ENCODE data around the gene POU6F1. TPM values are rescaled to one million over a fixed set of nuclear protein-coding genes. Genes with fewer than 3 reads are reported as not detected.

POU6F1 gene
- total and polyA plus RNA-seq, 9 of the 15 experiments (the other 6 are each of a cell fraction or from before 2014, with no cell fraction given) = 0.14 to 3.3 (median 1.1) TPM

DNA sequence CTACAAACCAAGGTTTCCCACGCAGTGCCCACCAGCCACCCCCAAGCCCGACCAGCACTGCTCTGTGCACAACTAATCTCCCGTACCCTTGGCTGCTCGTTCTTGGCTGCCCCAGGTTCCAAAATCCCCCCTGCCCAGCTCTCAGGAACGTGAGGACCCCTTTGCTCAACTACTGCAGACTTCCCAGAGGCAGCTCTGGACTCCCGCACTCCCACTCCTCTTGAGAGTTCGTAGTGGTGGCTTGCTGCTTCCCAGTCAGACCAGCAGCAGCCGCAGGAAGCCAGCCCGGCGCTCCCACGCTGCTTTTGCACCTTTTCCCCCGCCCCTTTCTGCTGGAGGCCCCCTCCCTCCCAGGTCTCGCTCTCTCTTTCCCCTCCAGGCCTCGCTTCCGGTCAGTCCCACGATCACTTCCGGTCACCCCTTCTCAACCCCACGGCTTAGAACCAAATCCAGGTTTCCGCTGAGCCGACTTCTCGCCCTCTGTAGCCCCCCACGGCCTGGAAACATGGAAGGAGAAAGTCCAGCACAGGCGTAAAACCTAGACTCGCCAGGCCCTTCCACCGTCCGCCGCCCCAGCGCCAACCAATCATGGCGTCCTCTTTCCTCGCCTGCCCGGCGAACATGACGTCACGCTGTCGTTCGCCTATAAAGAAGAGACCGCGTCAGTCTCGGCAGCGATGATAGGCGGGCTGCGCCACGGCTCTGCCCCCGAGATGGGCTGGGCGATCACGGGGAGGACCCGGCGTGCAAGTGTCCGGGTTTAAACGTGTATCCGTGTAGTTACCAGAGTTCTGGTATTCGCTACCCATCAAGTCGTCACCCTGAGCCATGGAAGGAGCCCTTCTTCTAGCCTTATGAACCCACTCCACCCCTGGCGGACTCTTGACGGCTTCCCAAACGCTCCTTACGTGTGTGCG is 45.1 kb downstream of the POU6F1 start, which contains the start of gene TFCP2:
TSS of gene TFCP2 (minus strand) at position 621 of the 917 bp plus-strand sequence. CDS start 713 bp downstream, outside the sequence.
- DNase-seq (ENCODE audit: extremely low read depth in 1 of 4, low spot score in 3 of 4) = peak; percentile 95 to 99 (median 96)
- peak; percentile 98 for FAIRE-seq
- Histone ChIP-seq H3K4me2 (ENCODE audit: insufficient read depth, low read length) (peak within 1 kb of the TSS; percentile 97), H3K27ac (ENCODE audit: extremely low read depth, low read depth, low read length) (peak within 1 kb of the TSS; percentile 99), H3K9me1 (ENCODE audit: control insufficient read depth, insufficient read depth, low read length) (no peaks in the 10 kb centered on the region), H3K4me3 (peak within 1 kb of the TSS; percentile 58), H2AFZ (ENCODE audit: low read depth, low read length) (peak within 1 kb of the TSS; percentile 99), H3K9ac (ENCODE audit: insufficient read depth in 1 of 2, low read depth in 2 of 2, low read length in 2 of 2) (peak within 1 kb of the TSS; percentile 92 to 97), H3K79me2 (ENCODE audit: control insufficient read depth, insufficient read depth, low read length) (peaks cover 47% of the 10 kb centered on the region), H3K9me3 (replicated peaks; ENCODE audit: control insufficient read depth, insufficient read depth, low read depth, low read length) (no peaks in the 10 kb centered on the region), H3K4me1 (replicated peaks in 1 of 2; ENCODE audit: control insufficient read depth in 2 of 2, insufficient read depth in 2 of 2, low read length in 2 of 2) (peaks cover 3 to 9% of the 10 kb centered on the region in 2 experiments; a peak in 3 of 5 replicates), H3K36me3 (ENCODE audit: control insufficient read depth, insufficient read depth, low read length) (no peaks in the 10 kb centered on the region; the same call in 2 of the 3 replicates), H4K20me1 (replicated peaks; ENCODE audit: control insufficient read depth, insufficient read depth, low read length) (no peaks in the 10 kb centered on the region), H3K27me3 (ENCODE audit: control insufficient read depth in 2 of 2, insufficient read depth in 2 of 2, low read length in 2 of 2) (no peaks in the 10 kb centered on the region)
- ATAC-seq = peak; percentile 94
- intact Hi-C loops (cut with micrococcal nuclease) (loop anchor here (2.0 kb wide), 1 partner anchor 74 kb away; no protein-coding TSS in a partner anchor), in situ Hi-C loops (cut with MboI) (no loop called here)
- TSS peak; percentile 86 for BruUV-seq (replicated peaks)
- ChIA-PET POLR2A (interaction anchor here (0.6 to 1.8 kb wide), 13 partner anchors 10 to 1016 kb away, joined by 3 to 8 read pairs (median 3); partner anchors contain the start of genes DAZAP2, DIP2B and POU6F1), CTCF (ENCODE audit: low intra/inter-chr PET ratio) (no interaction called here)
- WGBS (ENCODE audit: insufficient coverage, low coverage, missing lambda C conversion rate) = under 1% methylated on average over 51 of the region's 58 CpGs
- TF ChIP-seq POLR2AphosphoS5 (IDR thresholded peaks at IDR 0.05; ENCODE audit: control insufficient read depth, insufficient read depth, low read depth, low read length) (peak; percentile 82), DACH1 (IDR thresholded peaks at IDR 0.05; ENCODE audit: partially characterized antibody) (no peak), SIN3A (IDR thresholded peaks at IDR 0.05; ENCODE audit: borderline replicate concordance in 2 of 2, control insufficient read depth in 1 of 2, low read depth in 2 of 2, low read length in 2 of 2) (peak in 1 of 2 experiments; percentile 84; a peak in 1 of 4 replicates), BRD4 (IDR thresholded peaks at IDR 0.05) (no peak), CCAR2 (IDR thresholded peaks at IDR 0.05; ENCODE audit: low read depth, low read length) (no peak), MED1 (CRISPR knock-in tag; IDR thresholded peaks at IDR 0.05; ENCODE audit: borderline replicate concordance) (no peak), GABPB2 (CRISPR knock-in tag; conservative IDR thresholded peaks at IDR 0.05) (no peak), ZNF583 (CRISPR knock-in tag; IDR thresholded peaks at IDR 0.05) (no peak), ZNF239 (CRISPR knock-in tag; IDR thresholded peaks at IDR 0.05) (no peak)
- TF ChIP-seq, protein P1, sequence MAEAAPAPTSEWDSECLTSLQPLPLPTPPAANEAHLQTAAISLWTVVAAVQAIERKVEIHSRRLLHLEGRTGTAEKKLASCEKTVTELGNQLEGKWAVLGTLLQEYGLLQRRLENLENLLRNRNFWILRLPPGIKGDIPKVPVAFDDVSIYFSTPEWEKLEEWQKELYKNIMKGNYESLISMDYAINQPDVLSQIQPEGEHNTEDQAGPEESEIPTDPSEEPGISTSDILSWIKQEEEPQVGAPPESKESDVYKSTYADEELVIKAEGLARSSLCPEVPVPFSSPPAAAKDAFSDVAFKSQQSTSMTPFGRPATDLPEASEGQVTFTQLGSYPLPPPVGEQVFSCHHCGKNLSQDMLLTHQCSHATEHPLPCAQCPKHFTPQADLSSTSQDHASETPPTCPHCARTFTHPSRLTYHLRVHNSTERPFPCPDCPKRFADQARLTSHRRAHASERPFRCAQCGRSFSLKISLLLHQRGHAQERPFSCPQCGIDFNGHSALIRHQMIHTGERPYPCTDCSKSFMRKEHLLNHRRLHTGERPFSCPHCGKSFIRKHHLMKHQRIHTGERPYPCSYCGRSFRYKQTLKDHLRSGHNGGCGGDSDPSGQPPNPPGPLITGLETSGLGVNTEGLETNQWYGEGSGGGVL (CRISPR knock-in tag; IDR thresholded peaks at IDR 0.05) = no peak
- TF ChIP-seq, protein P2, sequence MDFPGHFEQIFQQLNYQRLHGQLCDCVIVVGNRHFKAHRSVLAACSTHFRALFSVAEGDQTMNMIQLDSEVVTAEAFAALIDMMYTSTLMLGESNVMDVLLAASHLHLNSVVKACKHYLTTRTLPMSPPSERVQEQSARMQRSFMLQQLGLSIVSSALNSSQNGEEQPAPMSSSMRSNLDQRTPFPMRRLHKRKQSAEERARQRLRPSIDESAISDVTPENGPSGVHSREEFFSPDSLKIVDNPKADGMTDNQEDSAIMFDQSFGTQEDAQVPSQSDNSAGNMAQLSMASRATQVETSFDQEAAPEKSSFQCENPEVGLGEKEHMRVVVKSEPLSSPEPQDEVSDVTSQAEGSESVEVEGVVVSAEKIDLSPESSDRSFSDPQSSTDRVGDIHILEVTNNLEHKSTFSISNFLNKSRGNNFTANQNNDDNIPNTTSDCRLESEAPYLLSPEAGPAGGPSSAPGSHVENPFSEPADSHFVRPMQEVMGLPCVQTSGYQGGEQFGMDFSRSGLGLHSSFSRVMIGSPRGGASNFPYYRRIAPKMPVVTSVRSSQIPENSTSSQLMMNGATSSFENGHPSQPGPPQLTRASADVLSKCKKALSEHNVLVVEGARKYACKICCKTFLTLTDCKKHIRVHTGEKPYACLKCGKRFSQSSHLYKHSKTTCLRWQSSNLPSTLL (IDR thresholded peaks at IDR 0.05) = no peak
- TF ChIP-seq, protein P3, sequence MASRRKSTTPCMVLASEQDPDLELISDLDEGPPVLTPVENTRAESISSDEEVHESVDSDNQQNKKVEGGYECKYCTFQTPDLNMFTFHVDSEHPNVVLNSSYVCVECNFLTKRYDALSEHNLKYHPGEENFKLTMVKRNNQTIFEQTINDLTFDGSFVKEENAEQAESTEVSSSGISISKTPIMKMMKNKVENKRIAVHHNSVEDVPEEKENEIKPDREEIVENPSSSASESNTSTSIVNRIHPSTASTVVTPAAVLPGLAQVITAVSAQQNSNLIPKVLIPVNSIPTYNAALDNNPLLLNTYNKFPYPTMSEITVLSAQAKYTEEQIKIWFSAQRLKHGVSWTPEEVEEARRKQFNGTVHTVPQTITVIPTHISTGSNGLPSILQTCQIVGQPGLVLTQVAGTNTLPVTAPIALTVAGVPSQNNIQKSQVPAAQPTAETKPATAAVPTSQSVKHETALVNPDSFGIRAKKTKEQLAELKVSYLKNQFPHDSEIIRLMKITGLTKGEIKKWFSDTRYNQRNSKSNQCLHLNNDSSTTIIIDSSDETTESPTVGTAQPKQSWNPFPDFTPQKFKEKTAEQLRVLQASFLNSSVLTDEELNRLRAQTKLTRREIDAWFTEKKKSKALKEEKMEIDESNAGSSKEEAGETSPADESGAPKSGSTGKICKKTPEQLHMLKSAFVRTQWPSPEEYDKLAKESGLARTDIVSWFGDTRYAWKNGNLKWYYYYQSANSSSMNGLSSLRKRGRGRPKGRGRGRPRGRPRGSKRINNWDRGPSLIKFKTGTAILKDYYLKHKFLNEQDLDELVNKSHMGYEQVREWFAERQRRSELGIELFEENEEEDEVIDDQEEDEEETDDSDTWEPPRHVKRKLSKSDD (conservative IDR thresholded peaks at IDR 0.05; ENCODE audit: low read length) = no peak
- TF ChIP-seq, protein P4, sequence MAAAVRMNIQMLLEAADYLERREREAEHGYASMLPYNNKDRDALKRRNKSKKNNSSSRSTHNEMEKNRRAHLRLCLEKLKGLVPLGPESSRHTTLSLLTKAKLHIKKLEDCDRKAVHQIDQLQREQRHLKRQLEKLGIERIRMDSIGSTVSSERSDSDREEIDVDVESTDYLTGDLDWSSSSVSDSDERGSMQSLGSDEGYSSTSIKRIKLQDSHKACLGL (CRISPR knock-in tag; IDR thresholded peaks at IDR 0.05; ENCODE audit: borderline replicate concordance, poor library complexity, severe bottlenecking) = no peak

Data from K562 (cell line).